HG03342 (cell line): ENCODE data around the gene ETNK2.

ENCODE experiments used
- ATAC-seq: cut with Tn5 transposase; IDR thresholded peaks from one replicate; pipeline ENCODE4 v1.9.1; 2021; ENCODE audit warnings: mild to moderate bottlenecking, moderate library complexity; ENCODE audit not compliant: unreplicated experiment

The ETNK2 gene

DNA sequence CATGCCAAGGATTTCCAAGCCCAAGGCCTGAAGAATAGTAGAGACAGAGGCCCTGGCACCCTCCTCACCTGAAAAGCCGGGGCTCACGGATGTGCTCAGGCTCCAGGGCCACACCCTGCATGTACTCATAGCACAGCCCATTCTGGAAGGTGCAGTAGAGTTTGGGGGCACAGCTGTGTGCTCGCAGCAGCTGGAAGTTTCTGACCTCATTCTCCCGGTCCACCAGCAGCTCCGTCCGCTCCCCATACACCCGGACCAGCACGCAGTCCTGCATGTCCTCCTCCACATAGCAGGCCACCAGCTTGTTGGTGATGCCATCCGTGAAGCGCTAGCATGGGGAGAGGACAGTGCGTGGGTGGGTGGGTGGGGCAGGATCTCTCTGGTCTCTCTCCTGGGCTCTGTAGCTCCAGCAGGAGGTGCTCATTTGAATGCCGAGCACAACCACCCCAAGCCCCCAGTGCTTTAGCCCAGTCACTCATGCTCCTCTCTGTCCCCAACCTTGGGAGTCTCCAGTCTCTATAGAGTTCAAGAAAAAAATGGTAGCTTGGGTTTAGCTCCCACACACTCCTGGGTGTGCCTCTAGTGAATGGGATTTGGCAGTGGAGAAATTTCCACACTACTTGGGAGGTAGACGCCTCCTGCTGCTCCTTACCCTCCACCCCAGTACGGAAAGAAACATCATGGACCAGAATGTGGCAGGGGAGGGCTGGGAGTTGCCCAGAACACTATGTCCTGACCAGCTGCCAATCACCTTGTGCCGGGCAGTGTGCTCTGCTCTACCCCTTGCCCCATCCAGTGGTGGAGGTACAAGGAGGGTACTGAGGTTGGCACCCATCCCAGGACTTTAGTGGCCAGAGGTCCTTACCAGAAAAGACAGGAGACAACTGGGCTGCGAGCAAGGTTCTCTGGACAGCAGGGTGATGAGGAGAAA lies 1.9 kb downstream of the ETNK2 start:
- ATAC-seq = no peak

- no peak for ATAC-seq
Observed at GRCh38 chr1:204149107-204149506, 2.7 kb downstream of the ETNK2 start.

GRCh38 chr1:204147406-204148383 lies 4.1 kb downstream of the ETNK2 start:
- no peak for ATAC-seq

GRCh38 chr1:204146965-204147364 lies 4.9 kb downstream of the ETNK2 start:
- no peak for ATAC-seq

- ATAC-seq = no peak
Observed at GRCh38 chr1:204146309-204146708, 5.5 kb downstream of the ETNK2 start.

DNA sequence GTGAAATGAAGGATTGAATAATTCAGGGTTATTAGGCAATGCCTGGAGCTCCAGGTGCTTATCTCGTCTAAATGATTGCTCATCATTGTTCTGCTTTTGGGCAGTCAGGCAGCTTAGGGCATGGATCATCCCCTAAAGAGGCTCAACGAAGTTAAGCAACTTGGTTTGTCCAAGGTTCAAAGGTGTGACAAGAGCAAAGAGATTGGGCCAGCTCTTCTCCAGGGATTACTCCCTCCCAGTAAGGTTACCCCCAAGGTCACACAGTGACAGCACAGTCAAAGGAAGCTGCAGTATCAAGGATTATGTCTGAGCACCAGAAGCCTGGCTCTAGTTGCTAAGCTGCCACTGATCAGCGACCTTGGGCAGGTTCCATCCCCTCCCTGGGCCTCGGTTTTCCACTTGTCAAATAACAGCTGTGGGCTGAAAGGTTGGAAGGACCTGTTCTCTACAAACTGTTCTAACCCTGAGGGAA lies 6.8 kb downstream of the ETNK2 start:
- ATAC-seq = no peak

DNA sequence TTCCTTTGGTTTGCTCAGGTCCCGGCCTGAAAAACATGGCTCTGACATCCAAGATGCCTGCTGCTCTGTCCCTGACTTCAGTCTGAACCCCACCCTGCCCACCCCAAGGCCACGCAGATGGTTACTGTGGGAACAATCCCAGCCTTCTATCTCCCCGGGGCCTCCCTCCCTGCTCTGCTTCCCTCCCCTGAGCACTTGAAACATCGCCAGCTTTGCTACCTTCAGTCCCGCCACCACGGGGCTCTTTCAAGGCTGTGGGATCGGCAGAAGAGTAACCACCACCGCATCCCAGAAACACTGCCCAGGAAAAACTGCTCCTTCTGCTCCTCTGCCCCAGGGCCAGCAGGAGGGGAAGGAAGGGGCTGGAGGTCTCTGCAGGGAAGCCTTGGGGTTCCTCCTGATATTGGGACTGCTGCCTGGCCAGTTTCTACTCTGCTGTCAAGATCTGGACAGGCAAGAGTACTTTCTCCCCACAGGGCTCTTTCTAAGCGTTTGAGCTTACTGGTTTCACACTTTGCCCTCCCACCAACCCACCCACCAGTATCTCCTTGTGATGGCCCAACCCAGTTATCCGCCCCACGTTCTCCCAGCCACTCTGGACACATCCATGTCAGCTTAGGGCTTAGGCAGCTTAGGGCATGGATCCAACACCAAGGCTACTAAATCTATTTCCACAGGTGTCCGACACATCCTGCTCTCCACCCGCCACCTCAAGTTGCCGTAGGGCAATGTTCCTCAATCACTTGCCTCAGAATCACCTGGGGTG lies 8.4 kb downstream of the ETNK2 start:
- ATAC-seq = no peak

GRCh38 chr1:204142032-204142974 lies 9.5 kb downstream of the ETNK2 start:
- no peak for ATAC-seq

- ATAC-seq = no peak
Observed at GRCh38 chr1:204141131-204141530, 10.7 kb downstream of the ETNK2 start.

DNA sequence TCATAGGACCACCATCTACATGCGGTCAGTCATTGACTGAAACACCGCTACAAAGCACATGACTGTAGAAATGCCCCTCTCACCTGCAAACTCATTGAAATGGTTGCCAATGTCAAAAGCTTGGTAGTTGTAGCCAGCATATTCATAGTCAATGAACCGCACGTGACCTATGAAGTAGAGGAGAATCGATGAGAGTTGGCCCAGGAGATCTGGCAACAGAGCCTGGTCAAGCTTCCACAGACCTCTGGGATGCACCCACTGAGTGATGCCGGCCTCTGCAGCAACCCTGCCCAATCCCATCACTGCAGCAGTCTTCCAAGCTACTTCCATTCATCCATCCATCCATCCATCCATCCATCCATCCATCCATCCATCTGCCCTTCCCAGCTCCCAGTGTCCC lies 11.9 kb downstream of the ETNK2 start:
- no peak for ATAC-seq

GRCh38 chr1:204139088-204139487 lies 12.8 kb downstream of the ETNK2 start:
- ATAC-seq = no peak

DNA sequence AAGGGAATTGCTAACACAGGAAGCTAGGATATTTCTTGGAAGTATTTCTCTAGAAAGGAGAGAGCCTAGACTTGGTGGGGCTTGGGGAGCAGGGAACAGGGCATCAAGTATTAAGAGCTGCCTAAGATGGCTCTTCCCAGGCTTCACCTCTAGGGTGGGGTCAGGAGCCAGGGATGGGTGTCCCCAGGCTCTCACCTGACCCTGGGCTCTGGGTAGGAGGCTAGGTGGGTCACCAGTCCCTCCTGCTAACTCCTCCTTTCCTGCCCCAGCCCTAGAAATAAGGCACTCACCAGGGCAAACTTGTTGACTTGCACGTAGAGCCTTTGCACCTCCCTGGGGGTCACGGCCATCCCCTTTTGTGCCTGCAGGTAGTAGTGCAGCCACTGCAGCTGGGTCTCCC lies 15.0 kb downstream of the ETNK2 start:
- no peak for ATAC-seq

- ATAC-seq = no peak
Observed at GRCh38 chr1:204134103-204134502, 17.7 kb downstream of the ETNK2 start.

DNA sequence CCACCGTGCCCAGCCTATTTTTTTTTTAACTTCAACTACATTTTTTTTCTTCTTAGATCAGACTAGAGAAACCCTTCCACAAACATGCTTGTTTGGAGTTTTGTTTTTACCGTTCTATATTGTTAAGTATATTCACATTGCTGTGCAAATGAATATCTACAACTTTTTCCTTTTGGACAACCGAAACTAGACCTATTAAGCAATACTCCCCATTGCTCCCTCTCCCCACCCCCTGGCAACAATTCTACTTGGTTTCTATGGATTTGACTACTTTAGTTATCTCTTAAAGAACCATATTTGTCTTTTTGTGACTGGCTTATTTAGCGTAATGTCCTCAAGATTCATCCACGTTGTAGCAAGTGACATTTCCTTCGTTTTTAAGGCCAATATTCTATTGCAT lies 19.1 kb downstream of the ETNK2 start:
- no peak for ATAC-seq

DNA sequence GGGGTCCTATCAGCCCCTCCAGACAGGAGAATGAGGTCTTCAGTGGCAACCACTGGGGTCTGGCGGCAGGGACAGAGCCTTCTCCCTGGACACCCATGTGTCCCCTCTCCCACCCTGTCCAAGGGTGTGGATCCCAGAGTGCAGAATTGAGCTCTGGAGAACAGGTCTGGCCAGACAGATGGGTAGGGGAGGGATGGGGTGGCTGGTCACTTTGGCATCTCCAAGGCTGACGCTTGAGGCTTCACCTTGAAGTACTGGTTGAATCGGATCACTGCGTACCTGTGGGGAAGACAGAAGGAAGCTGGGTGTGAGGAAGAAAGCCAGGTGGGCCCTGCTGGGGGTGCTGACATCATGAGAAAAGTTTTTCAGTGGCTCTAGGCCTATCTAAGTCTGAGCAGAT lies 19.9 kb downstream of the ETNK2 start:
- ATAC-seq = no peak

- ATAC-seq = no peak
Observed at GRCh38 chr1:204130981-204131892, 20.6 kb downstream of the ETNK2 start.

DNA sequence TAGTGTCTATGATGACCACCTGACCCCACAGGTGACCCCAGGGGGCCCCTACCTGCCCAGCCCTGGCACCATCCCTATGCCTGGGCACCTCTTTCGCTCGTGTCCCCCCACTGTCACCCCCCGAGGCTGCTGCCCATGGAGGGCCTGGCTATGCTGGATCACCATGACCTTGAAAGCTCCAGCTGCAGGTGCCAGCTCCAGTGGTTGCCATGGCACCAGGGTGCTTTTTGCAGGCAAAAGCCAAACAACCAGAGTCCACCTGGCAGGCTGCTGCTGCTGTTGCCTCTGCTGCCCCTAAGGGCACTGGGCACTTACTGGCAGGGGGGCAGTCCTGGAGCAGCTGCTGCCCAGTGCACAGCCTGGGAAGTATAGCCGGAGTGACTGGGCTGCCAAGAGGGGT lies 21.7 kb downstream of the ETNK2 start:
- no peak for ATAC-seq
